Stimulated activated CD4-positive, alpha-beta T cell treated with anti-CD3 and anti-CD28 coated beads, Interleukin-15, amount 100 ng/mL, for 24 hours (primary cell): ENCODE data around the gene SNX32.

Experiments used
- DNase-seq: peaks from one replicate; pipeline ENCODE4 v3.0.0-alpha.2; 2020

SNX32 gene

DNA sequence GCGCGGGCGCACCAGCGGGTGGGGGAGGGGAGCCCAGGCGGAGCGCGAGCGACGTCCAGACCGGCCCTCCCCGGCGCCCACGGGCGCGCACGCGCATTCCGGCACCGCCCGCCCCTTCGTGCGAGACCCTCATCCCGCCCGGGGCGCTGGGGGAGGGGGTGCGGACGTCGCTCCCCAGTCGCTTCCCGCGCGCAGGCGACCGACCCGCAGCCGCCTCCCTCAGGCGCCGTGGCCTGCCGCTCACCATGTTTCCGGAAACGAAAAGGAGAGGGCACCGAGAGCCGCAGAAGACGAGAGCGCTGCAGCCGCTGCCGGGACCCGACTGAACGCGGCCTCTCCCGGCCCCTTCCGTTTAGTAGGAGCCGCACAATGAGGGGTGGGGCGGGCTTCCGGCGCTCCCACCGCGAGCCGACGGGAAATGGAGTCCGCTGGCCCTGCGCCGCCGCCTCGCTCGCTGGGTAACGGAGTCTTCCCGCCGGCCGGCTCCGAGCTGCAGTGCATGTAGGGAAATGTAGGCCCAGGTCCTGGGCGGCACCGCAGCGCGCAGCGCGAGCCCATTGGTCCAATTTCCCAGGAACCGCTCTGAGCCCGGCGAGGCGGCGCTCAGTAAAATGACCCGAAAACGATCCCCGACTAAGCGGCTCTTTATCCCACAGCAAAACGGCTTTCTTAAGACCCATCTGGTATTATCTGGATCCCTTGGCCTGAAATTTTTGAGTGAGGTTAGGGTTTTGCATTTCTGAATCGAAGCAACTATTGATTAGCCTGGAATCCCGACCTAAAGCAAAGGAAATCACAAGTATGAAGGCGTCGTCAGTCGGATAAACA lies 24.3 kb downstream of the SNX32 start, which contains the start of gene CFL1:
Gene CFL1 (minus strand): TSS at position 328 of the 828 bp plus-strand sequence. CDS start 81 bp downstream, at position 247.
- DNase-seq: peak; percentile 99

DNA sequence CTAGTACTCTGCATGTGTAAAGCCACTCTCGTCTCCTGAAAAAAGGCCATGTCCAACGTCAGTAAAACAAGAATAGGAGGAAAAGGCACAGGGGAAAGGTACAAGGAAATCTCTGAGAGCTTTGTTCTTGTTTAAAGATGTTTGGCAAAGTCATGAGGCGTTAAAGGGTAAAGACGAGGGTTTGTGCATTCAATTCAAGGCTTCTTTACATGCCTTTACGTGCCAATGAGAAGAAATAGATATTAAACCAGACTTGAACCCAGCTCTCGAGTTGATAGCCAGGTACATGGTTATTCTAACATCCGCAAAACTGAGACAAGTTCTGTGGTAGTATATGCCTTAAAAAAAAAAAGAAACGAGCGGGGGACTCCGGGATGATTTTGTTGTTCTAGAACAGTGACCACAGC lies 24.9 kb downstream of the SNX32 start:
- DNase-seq: no peak

DNA sequence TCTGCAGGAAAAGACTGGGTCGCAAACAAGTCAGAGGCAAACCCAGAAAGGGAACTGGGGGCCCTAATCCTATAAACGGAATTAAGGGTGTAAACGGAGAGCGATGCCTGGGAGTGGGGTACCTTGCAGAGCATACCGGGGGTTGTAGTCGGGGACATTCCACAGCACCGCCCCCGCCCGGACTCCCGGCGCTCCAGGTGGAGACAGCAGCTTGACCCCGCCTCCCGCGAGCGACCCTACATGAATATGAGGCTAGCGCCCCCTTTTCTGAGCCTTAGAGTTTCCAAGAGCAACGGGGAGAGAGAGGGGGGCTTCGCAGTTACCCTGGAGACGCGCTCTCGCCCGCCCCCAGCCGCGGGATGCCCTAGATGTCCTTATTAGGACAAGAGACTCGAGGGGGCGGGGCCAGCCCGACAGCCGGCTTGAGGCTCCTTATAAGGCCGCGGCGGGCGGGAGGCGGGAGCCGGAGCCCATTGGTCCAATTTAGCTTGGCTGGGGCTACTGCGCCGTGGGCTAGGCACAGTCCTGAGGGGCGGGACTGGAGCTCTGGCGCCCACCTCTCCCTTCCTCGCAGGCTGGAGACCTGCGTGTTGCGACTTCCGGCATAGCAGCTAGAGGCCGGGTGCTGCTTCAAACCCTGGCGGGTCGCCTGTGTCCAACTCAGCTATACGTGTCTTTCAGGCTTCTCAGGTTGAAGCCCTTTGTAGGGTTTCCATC lies 25.5 kb downstream of the SNX32 start:
- peak; percentile 100 for DNase-seq

DNA sequence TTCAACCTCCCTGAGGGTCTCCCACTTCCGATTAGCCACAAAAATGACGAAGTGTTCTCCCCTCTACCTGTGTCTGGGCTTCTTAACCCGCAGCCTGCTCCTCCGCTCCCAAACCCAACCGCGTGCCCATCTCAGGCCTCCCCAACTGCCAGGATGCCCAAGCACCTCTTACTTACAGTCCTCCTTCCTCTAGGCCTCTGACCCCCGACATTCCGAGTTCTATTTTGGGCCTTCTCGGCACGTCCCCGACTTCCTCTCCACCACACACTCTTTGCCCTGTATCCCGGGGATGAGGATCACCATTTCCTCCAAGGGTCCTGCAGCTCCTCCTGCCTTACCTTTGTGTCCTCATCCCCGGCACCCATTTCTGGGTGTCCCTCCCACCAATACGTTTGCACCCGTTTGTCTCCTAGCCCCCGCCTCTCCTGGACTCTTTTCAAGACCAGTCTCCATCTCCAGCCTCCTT lies 26.1 kb downstream of the SNX32 start:
- DNase-seq: no peak

DNA sequence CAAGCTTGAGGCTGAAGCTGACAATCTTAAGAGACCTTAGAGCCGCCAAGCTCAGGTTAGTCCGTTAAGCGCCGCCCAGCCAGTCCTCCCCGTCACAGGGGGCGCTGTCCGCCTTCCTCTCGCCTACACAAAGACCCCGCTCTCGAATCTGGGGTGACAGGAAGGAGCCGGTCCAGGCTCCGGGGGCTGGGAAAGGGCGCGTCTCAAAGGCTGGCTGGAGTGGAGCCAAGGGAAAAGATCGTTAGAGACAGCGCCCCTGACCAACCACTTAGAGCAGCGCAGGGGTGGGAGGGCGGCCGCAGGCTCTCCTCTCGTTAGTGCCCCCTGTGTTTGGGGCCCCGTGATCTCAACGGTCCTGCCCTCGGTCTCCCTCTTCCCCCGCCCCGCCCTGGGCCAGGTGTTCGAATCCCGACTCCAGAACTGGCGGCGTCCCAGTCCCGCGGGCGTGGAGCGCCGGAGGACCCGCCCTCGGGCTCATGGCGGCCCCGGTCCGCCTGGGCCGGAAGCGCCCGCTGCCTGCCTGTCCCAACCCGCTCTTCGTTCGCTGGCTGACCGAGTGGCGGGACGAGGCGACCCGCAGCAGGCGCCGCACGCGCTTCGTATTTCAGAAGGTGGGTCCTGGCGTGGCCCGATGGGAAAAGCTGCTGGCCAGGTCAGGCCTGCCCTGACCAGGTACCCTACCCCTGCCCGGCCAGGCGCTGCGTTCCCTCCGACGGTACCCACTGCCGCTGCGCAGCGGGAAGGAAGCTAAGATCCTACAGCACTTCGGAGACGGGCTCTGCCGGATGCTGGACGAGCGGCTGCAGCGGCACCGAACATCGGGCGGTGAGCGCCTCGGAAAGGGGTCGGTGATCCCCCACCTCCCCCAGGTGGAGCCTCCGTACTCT lies 26.8 kb downstream of the SNX32 start, which contains the start of gene MUS81:
Gene MUS81 (plus strand): TSS at position 156 of the 887 bp plus-strand sequence. CDS start 321 bp downstream, at position 477.
- peak; percentile 97 for DNase-seq

DNA sequence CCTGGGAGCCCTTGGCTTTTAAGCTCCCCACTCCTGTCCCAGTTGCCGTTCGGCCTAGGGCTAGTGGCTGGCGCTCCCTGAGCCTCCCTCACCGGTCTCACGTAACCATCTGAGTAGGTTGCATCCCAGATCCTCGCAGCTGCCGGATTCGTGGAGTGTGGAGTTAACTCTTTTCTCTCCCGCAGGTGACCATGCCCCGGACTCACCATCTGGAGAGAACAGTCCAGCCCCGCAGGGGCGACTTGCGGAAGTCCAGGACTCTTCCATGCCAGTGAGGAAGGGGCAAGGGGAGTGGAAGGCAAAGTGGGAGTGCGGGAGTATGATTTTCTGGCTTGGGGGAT lies 27.4 kb downstream of the SNX32 start:
- no peak for DNase-seq

DNA sequence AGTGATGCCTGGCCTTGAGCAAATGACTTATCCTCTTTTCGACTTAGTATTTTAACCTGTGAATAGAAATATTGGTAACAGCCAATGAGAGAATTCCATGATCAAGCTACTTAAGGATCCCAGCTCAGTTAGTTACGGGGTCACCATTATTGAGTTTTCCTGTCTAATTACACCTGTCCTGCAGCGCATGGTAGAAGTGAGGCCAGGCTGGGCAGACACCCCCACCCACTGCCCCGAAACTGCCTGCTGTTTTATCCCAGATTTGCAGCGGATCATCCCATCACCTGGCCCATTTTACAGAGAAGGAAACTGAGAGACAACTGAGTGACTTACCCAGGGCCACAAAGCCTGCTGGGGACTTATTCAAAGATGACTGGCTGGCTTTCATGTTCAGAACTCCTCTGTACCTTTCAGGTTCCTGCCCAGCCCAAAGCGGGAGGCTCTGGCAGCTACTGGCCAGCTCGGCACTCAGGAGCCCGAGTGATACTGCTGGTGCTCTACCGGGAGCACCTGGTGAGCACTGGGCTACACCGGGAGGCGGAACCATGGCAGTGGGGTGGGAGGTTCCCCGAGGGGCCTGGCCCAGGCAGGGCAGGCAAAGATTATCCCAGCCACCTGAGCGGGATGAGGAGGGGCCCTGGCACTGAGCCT lies 27.9 kb downstream of the SNX32 start:
- DNase-seq: no peak

DNA sequence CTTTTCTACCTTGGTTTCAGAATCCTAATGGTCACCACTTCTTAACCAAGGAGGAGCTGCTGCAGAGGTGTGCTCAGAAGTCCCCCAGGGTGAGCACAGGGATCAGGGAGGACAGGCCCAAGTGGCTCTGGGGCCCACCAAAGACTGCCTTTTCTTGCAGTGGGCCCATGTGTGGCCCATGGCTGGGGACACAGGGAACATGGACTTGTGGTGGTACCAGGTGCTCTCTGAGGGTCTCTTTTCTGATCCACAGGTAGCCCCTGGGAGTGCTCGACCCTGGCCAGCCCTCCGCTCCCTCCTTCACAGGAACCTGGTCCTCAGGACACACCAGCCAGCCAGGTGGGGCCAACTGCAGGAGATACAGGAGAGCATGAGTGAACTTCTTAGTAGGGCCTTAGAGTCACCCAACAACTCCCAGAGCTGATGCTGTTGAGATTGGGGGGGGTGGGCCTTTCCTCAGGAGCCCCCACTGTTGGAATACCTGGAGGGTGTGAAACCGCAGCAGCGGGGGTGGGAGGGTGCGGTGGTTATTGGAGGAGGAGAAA lies 28.5 kb downstream of the SNX32 start:
- no peak for DNase-seq

DNA sequence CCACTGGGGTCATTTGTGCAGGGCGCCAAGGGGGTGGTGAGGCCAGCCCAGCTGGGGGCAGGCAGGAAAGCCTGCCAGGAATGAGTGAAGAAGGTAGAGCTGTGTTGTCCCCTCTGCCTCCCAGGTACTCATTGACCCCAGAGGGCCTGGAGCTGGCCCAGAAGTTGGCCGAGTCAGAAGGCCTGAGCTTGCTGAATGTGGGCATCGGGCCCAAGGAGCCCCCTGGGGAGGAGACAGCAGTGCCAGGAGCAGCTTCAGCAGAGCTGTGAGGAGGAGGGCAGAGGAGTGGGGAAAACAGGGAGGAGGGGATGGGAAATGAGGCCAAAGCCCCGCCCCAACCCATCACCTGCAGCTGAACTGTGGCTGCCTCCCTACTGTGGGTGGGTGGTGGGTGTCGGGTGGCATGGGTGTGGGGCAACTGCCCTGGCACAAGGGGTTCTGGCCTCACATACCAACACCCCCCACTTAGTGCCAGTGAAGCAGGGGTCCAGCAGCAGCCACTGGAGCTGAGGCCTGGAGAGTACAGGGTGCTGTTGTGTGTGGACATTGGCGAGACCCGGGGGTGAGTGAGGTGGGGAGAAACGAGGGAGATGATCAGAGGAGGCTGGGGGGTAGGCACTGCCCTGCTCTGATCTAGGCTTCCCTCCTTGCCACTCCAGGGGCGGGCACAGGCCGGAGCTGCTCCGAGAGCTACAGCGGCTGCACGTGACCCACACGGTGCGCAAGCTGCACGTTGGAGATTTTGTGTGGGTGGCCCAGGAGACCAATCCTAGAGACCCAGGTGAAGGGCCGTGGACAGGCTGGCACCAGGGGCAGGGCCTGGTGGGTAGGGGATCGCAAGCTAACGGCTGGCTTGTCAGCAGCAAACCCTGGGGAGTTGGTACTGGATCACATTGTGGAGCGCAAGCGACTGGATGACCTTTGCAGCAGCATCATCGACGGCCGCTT lies 29.5 kb downstream of the SNX32 start:
- no peak for DNase-seq

DNA sequence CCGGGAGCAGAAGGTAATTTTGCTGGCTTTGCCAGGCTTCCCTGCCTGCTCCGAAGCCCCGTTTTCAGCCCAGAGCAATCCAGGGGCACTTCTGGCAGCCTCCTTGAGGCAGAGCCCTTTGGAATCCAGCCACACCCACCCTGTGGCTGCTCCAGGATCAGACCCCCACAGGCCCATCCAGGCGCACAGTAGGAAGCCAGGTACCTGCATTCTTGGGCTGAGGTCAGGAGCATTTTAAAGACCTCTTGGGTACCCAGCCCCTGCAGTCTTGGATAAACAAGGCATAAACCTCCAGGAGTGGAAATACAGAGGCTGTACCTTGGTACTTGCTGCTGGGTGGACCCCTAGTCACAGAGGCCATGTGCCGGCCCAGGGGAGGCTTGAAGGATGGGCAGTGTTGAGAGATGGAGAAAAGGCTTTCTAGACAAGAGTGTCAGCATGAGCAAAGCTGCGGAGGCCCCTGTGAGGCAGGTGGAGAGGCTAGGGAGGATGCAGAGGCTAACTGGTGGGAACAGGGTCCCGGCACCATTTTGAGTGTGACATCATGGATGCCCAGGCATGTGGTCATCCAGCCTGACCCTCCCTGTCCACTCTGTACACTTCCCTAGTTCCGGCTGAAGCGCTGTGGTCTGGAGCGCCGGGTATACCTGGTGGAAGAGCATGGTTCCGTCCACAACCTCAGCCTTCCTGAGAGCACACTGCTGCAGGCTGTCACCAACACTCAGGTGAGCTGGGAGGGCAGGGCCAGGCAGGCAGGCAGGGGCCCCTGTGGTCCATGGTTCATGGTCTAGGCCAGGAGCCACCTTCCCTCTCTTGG lies 30.3 kb downstream of the SNX32 start:
- DNase-seq: no peak

DNA sequence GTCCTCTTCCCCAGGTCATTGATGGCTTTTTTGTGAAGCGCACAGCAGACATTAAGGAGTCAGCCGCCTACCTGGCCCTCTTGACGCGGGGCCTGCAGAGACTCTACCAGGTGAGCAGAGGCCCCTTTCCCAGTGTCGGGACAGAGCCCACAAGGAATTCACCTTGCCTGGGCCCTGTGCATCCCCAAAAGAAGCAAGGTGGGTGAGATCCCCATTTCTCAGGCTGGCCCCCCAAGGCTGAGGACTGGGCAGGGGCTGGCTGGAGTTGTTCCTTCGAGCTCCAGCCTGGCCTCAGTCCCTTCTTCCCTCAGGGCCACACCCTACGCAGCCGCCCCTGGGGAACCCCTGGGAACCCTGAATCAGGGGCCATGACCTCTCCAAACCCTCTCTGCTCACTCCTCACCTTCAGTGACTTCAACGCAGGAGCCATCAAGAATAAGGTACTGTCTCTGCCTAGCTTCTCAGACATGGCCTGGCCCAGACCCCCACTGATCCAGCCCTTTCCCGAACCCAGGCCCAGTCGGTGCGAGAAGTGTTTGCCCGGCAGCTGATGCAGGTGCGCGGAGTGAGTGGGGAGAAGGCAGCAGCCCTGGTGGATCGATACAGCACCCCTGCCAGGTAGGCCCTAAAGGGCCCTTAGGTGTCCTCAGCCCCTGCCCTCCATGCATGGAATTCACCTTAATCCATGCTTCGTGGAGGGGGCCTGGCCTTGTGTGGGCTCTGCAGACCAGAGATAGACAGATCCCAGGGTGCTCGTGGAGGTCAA lies 31.1 kb downstream of the SNX32 start:
- DNase-seq: no peak

DNA sequence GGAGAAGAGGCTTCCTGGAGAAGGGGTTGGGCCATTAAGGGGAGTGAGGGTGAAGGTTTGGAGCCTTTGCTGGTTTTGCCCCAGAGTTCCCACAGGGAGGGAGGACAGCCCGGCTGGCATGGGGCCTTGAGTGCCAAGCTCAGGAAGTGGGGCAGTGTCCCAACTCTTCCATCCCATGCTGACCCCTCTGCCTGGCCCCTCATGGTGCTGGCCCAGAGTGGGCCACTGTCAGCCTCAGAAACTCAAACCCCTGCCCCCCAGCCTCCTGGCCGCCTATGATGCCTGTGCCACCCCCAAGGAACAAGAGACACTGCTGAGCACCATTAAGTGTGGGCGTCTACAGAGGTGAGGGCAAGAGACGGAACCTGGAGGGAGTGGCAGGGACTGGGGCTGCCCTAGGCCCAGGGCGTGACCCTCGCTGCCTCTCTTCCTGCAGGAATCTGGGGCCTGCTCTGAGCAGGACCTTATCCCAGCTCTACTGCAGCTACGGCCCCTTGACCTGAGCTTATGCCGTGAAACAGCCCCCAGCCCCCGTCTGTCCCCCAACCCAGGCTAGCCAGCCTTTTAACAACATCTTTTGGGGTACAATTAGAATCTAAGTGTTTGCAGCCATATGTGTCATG lies 31.9 kb downstream of the SNX32 start:
- no peak for DNase-seq

DNA sequence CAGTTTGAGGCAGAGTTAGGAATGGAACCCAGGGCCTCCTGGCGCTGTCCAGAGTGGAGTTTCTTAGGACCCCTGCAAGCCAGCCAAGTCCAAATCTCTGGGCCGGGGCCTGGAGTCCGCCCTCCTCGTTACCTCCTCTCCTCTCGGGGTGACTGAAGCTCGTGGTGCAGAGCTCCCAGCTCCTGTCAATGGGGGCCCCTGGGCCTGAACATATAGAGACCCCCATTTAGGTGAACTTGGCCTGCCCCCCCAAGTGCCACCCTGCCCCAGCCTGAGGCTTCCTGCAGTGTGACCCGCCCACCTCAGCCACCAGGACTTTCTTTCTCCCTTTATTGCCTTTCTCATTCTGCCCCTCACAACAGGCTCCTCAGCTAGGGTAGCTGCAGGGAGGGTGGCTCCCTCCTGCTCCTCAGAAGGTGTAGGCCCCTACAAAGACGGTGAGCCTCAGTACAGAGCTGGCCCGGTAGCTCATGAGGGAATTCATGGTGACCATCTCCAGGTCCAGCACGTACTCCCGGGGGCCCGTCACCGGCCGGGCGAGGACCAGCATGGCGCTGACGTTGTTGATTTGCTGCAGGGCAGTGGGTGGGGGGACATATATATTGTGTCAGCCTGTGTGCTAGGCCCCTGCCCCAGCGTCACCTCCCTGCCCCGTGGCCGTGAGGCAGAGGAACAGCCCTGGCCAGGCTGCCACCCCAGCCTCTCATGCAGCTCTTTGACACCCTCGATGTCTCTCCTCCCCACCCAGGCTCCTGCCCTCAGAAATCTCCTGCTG lies 32.9 kb downstream of the SNX32 start:
- no peak for DNase-seq

DNA sequence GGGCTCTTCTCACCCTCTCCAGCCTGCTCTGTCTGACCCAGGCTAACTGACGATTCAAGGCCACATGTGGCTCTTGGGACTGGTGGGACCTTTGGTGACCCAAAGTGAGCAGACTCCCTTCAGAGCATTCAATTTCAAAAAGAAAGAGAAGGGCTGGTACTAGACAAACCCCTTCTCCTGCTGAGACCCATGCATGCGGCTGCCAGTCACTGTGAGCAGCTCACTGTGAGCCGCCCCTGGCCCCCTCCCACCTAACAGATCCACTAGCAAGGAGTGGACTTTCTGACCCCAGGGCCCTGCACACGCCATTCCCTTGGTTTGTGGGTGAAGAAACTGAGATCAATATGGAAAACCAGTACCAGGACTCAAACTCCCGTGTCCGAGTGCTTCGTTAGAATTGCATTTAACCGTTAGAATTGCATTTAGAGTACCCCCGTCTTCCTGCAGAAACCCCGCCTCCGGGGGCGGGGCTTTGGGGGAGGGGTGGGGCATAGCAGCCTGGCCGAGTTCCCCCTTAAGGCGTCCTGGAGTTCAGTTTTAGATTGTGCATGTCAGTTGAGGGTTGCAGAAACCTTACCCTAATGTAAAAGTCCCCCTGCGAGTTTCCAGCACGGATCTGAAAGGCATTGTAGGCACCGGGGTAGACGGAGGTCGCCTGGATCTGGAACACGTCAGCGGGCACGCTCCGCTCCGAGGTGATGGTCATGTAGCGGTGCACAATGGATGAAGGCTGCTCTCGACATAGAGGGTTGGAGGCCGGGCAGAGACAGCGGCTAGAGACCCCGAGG lies 33.7 kb downstream of the SNX32 start:
- DNase-seq: peak; percentile 45

DNA sequence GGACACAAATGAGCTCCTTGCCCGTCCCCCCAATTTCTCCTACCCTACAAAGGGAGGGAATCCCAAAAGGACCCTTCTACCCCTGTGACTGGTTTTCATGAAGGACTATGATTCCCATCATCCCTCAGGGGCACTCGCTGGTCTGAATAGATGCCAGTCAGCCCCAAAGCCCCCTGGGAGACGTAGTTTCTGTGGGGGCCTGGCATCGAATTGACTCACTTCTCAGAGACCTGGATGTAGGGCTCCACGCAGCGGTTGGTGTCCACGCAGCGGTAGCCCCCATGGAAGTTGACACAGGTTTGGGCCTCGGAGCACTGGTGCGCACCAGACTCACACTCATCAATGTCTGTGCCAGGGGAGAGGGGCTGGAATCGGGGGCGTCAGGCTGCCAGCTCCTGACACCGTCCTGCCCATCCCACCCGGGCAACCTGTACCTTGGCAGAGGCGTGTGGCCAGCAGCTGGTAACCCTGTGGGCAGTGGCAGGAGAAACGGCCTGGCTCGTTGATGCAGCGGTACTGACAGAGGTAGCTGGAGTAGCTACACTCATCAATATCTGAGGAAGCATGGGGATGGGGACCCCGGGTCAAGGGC lies 34.4 kb downstream of the SNX32 start:
- no peak for DNase-seq

DNA sequence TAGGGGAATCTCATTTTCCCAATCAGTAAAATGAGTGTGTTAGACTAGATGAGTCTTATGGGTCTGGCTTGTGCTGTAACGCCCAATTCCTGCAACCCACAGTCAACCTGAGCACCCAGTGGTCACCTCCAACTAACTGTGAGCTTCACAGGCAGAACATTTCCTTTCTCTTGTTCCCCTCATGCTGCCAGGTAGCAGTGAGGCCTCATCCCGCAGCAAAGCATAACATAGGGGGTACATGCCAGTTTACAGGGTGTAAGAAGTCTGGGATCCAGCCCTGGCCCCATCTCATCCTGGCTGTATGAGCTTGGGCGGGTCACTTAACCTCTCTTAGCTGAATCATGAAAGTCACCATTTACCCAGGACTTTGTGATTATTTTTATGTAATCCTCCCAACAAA lies 35.1 kb downstream of the SNX32 start:
- DNase-seq: no peak
